GM23338 (cell line): ENCODE data around the gene PPP2R5E. TPM values are rescaled to one million over a fixed set of nuclear protein-coding genes. Genes with fewer than 3 reads are reported as not detected.
"Not testable (repeated sequence)": the region's sequence is repeated elsewhere in the genome, so short reads cannot be mapped to it uniquely, and the experiment has no call there.

Experiments
- ATAC-seq: fragments of 200-7000 bp; cut with Tn5 transposase; 3 replicates; pipeline ENCODE4 v1.9.1; 2020
- DNase-seq: peaks from one replicate; pipeline ENCODE4 v3.0.0-alpha.2; 2015; ENCODE audit warnings: low spot score
- H2AFZ ChIP-seq: fragments of 200-600 bp; sonication (generic); 2 replicates; pipeline ENCODE4 v1.8.0; 2016; ENCODE audit warnings: antibody characterized with exemption, mild to moderate bottlenecking, moderate library complexity
- H3F3A ChIP-seq: fragments of 200-600 bp; sonication (generic); replicated peaks from 2 replicates; pipeline ENCODE4 v1.8.0; 2017; ENCODE audit warnings: antibody characterized with exemption, mixed run types, low read depth
- H3K27ac ChIP-seq: fragments of 200-600 bp; sonication (generic); 2 replicates; pipeline ENCODE4 v1.6.1; 2016; ENCODE audit warnings: low read depth
- H3K27me3 ChIP-seq: fragments of 200-600 bp; sonication (generic); 2 replicates; pipeline ENCODE4 v1.8.0; 2016; ENCODE audit warnings: mild to moderate bottlenecking, mixed run types, moderate library complexity; ENCODE audit not compliant: insufficient read depth
- H3K36me3 ChIP-seq: fragments of 200-600 bp; sonication (generic); 2 replicates; pipeline ENCODE4 v1.8.0; 2016; ENCODE audit warnings: mild to moderate bottlenecking; ENCODE audit not compliant: insufficient read depth
- H3K4me1 ChIP-seq: fragments of 200-600 bp; sonication (generic); 2 replicates; pipeline ENCODE4 v1.8.0; 2016; ENCODE audit warnings: mild to moderate bottlenecking, moderate library complexity; ENCODE audit not compliant: insufficient read depth
- H3K4me2 ChIP-seq: fragments of 200-600 bp; sonication (generic); 2 replicates; pipeline ENCODE4 v1.7.1; 2017; ENCODE audit warnings: mixed run types
- H3K4me3 ChIP-seq: fragments of 200-600 bp; sonication (generic); 2 replicates; pipeline ENCODE4 v1.6.1; 2016; ENCODE audit warnings: mixed run types
- H3K79me2 ChIP-seq: fragments of 200-600 bp; sonication (generic); replicated peaks from 2 replicates; pipeline ENCODE4 v1.8.0; 2017; ENCODE audit warnings: mild to moderate bottlenecking; ENCODE audit not compliant: insufficient read depth
- H3K9me2 ChIP-seq: fragments of 200-600 bp; sonication (generic); 2 replicates; pipeline ENCODE4 v1.8.0; 2017; ENCODE audit not compliant: insufficient read depth
- H4K20me1 ChIP-seq: fragments of 200-600 bp; sonication (generic); replicated peaks from 2 replicates; pipeline ENCODE4 v1.8.0; 2017; ENCODE audit warnings: mild to moderate bottlenecking; ENCODE audit not compliant: insufficient read depth
- H3K27ac Mint-ChIP-seq: 2 replicates; pipeline ENCODE4 v1.8.0; 2020; ENCODE audit warnings: inconsistent platforms, mild to moderate bottlenecking, moderate library complexity, mixed read lengths
- H3K27me3 Mint-ChIP-seq: 3 replicates; pipeline ENCODE4 v1.8.0; 2022; ENCODE audit warnings: low read depth, mild to moderate bottlenecking, moderate library complexity, mixed read lengths, inconsistent platforms; ENCODE audit not compliant: insufficient read depth, poor library complexity
- H3K36me3 Mint-ChIP-seq: 3 replicates; pipeline ENCODE4 v1.8.0; 2021; ENCODE audit warnings: low read depth, mild to moderate bottlenecking, inconsistent platforms, moderate library complexity, mixed read lengths
- H3K4me1 Mint-ChIP-seq: 3 replicates; pipeline ENCODE4 v1.8.0; 2020; ENCODE audit warnings: mild to moderate bottlenecking, inconsistent platforms, mixed read lengths
- H3K4me3 Mint-ChIP-seq: 3 replicates; pipeline ENCODE4 v1.8.0; 2021; ENCODE audit warnings: moderate library complexity, mild to moderate bottlenecking, inconsistent platforms, mixed read lengths
- H3K9me3 Mint-ChIP-seq: 3 replicates; pipeline ENCODE4 v1.8.0; 2020; ENCODE audit warnings: moderate library complexity, mild to moderate bottlenecking, inconsistent platforms, mixed read lengths
- CREB1 ChIP-seq: fragments of 250-450 bp; sonication (Bioruptor Pico); IDR thresholded peaks from 2 replicates; pipeline ENCODE4 v1.5.0; 2020; ENCODE audit warnings: low read depth, mild to moderate bottlenecking, moderate library complexity
- JUNB ChIP-seq: IDR thresholded peaks from one replicate; pipeline ENCODE4 v1.6.1; 2016; ENCODE audit warnings: antibody characterized with exemption; ENCODE audit not compliant: unreplicated experiment
- NANOG ChIP-seq: IDR thresholded peaks from 2 replicates; pipeline ENCODE4 v1.6.1; 2016; ENCODE audit warnings: antibody characterized with exemption, borderline replicate concordance
- POLR2AphosphoS5 ChIP-seq: IDR thresholded peaks from 2 replicates; pipeline ENCODE4 v1.6.1; 2016; ENCODE audit warnings: antibody characterized with exemption, low read depth
- STAT1 ChIP-seq: IDR thresholded peaks from one replicate; pipeline ENCODE4 v1.6.1; 2016; ENCODE audit warnings: antibody characterized with exemption; ENCODE audit not compliant: unreplicated experiment
- ZNF114 ChIP-seq: fragments of 250-450 bp; sonication (Bioruptor Pico); IDR thresholded peaks from 2 replicates; pipeline ENCODE4 v1.5.0; 2020; ENCODE audit warnings: mild to moderate bottlenecking, moderate library complexity
- ZNF331 ChIP-seq: fragments of 250-450 bp; sonication (Bioruptor Pico); IDR thresholded peaks from 2 replicates; pipeline ENCODE4 v1.5.0; 2020; ENCODE audit warnings: low read depth, mild to moderate bottlenecking, moderate library complexity
- polyA plus RNA-seq: library from polyadenylated mRNA; unstranded; fragments of >200 nt; fragmentation: Nextera tagmentation; extraction: Ambion mirVana; gene quantifications from 2 replicates; pipeline ENCODE4 v1.2.1, GENCODE V29; 2016
- total RNA-seq: library from RNA; depleted of rRNA; stranded (reverse); fragments of >200 nt; shearing (Covaris generic); gene quantifications from 2 replicates; pipeline ENCODE4 v1.2.3, GENCODE V29; 2014
- TF ChIP-seq, protein P1 (sequence below), 2 experiments: fragments of 200-600 bp in 1 of 2; sonication (generic) in 1 of 2; conservative IDR thresholded peaks; 2 replicates each; pipeline versions ENCODE4 v1.5.1 to v1.6.1; 2016 to 2017; ENCODE audit warnings: antibody characterized with exemption in 2 of 2, low read depth in 2 of 2, mild to moderate bottlenecking in 2 of 2, moderate library complexity in 1 of 2
- TF ChIP-seq, protein P2 (sequence below): fragments of 250-450 bp; sonication (Bioruptor Pico); IDR thresholded peaks from 2 replicates; pipeline ENCODE4 v1.5.0; 2020; ENCODE audit warnings: mild to moderate bottlenecking, moderate library complexity
- TF ChIP-seq, protein P3 (sequence below): IDR thresholded peaks from 2 replicates; pipeline ENCODE4 v1.6.1; 2016; ENCODE audit warnings: antibody characterized with exemption

PPP2R5E gene
- total and polyA plus RNA-seq, 2 experiments from 2014 or later: 40.9 to 45.5 TPM

GRCh38 chr14:63371613-63372012 is 171.6 kb downstream of the PPP2R5E start:
- not testable (repeated sequence) for H3K27ac ChIP-seq, H3K4me3 Mint-ChIP-seq, H3K27ac Mint-ChIP-seq, DNase-seq, H2AFZ ChIP-seq, H3K27me3 Mint-ChIP-seq, H3K79me2 ChIP-seq, H3K4me1 ChIP-seq, H3K36me3 ChIP-seq, H3K27me3 ChIP-seq, H3K4me1 Mint-ChIP-seq, H3K9me2 ChIP-seq, H3K4me2 ChIP-seq, H3K4me3 ChIP-seq, H3F3A ChIP-seq, H4K20me1 ChIP-seq, ATAC-seq
- TF ChIP-seq, protein P1, sequence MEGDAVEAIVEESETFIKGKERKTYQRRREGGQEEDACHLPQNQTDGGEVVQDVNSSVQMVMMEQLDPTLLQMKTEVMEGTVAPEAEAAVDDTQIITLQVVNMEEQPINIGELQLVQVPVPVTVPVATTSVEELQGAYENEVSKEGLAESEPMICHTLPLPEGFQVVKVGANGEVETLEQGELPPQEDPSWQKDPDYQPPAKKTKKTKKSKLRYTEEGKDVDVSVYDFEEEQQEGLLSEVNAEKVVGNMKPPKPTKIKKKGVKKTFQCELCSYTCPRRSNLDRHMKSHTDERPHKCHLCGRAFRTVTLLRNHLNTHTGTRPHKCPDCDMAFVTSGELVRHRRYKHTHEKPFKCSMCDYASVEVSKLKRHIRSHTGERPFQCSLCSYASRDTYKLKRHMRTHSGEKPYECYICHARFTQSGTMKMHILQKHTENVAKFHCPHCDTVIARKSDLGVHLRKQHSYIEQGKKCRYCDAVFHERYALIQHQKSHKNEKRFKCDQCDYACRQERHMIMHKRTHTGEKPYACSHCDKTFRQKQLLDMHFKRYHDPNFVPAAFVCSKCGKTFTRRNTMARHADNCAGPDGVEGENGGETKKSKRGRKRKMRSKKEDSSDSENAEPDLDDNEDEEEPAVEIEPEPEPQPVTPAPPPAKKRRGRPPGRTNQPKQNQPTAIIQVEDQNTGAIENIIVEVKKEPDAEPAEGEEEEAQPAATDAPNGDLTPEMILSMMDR (conservative IDR thresholded peaks at IDR 0.05; ENCODE audit: low read depth in 2 of 2): peak in 1 of 2 experiments; percentile 16; a peak in 2 of 4 replicates
- Mint-ChIP-seq H3K9me3 (peaks cover 17% of the 10 kb centered on the region; the same call in 2 of the 3 replicates), H3K36me3 (peaks cover 29% of the 10 kb centered on the region; the same call in 2 of the 3 replicates)

GRCh38 chr14:63371033-63371432 is 172.1 kb downstream of the PPP2R5E start:
- no peak overlapping the region for H3K27ac Mint-ChIP-seq
- Histone ChIP-seq H2AFZ (no peak overlapping the region), H3K4me2 (no peak overlapping the region), H3K27me3 (no peaks in the 10 kb centered on the region), H3K79me2 (no peaks in the 10 kb centered on the region), H3K9me2 (no peaks in the 10 kb centered on the region), H3F3A (no peaks in the 10 kb centered on the region), H3K27ac (no peak overlapping the region), H4K20me1 (no peaks in the 10 kb centered on the region), H3K4me1 (no peaks in the 10 kb centered on the region), H3K36me3 (peaks cover 6% of the 10 kb centered on the region; the same call in 1 of the 2 replicates), H3K4me3 (no peak overlapping the region)
- peaks cover 29% of the 10 kb centered on the region; the same call in 2 of the 3 replicates for H3K36me3 Mint-ChIP-seq
- H3K4me1 Mint-ChIP-seq: no peaks in the 10 kb centered on the region
- ATAC-seq (no peak), DNase-seq (no peak)
- H3K27me3 Mint-ChIP-seq: no peaks in the 10 kb centered on the region
- no peak overlapping the region for H3K4me3 Mint-ChIP-seq
- H3K9me3 Mint-ChIP-seq: peaks cover 17% of the 10 kb centered on the region; the same call in 2 of the 3 replicates
- no peak for TF ChIP-seq ZNF331 (CRISPR knock-in tag)
- TF ChIP-seq NANOG: no peak
- TF ChIP-seq ZNF114 (CRISPR knock-in tag): no peak
- TF ChIP-seq, protein P2, sequence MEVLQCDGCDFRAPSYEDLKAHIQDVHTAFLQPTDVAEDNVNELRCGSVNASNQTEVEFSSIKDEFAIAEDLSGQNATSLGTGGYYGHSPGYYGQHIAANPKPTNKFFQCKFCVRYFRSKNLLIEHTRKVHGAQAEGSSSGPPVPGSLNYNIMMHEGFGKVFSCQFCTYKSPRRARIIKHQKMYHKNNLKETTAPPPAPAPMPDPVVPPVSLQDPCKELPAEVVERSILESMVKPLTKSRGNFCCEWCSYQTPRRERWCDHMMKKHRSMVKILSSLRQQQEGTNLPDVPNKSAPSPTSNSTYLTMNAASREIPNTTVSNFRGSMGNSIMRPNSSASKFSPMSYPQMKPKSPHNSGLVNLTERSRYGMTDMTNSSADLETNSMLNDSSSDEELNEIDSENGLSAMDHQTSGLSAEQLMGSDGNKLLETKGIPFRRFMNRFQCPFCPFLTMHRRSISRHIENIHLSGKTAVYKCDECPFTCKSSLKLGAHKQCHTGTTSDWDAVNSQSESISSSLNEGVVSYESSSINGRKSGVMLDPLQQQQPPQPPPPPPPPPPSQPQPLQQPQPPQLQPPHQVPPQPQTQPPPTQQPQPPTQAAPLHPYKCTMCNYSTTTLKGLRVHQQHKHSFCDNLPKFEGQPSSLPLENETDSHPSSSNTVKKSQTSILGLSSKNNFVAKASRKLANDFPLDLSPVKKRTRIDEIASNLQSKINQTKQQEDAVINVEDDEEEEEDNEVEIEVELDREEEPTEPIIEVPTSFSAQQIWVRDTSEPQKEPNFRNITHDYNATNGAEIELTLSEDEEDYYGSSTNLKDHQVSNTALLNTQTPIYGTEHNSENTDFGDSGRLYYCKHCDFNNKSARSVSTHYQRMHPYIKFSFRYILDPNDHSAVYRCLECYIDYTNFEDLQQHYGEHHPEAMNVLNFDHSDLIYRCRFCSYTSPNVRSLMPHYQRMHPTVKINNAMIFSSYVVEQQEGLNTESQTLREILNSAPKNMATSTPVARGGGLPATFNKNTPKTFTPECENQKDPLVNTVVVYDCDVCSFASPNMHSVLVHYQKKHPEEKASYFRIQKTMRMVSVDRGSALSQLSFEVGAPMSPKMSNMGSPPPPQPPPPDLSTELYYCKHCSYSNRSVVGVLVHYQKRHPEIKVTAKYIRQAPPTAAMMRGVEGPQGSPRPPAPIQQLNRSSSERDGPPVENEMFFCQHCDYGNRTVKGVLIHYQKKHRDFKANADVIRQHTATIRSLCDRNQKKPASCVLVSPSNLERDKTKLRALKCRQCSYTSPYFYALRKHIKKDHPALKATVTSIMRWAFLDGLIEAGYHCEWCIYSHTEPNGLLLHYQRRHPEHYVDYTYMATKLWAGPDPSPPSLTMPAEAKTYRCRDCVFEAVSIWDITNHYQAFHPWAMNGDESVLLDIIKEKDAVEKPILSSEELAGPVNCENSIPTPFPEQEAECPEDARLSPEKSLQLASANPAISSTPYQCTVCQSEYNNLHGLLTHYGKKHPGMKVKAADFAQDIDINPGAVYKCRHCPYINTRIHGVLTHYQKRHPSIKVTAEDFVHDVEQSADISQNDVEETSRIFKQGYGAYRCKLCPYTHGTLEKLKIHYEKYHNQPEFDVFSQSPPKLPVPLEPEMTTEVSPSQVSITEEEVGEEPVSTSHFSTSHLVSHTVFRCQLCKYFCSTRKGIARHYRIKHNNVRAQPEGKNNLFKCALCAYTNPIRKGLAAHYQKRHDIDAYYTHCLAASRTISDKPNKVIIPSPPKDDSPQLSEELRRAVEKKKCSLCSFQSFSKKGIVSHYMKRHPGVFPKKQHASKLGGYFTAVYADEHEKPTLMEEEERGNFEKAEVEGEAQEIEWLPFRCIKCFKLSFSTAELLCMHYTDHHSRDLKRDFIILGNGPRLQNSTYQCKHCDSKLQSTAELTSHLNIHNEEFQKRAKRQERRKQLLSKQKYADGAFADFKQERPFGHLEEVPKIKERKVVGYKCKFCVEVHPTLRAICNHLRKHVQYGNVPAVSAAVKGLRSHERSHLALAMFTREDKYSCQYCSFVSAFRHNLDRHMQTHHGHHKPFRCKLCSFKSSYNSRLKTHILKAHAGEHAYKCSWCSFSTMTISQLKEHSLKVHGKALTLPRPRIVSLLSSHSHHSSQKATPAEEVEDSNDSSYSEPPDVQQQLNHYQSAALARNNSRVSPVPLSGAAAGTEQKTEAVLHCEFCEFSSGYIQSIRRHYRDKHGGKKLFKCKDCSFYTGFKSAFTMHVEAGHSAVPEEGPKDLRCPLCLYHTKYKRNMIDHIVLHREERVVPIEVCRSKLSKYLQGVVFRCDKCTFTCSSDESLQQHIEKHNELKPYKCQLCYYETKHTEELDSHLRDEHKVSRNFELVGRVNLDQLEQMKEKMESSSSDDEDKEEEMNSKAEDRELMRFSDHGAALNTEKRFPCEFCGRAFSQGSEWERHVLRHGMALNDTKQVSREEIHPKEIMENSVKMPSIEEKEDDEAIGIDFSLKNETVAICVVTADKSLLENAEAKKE: no peak
- TF ChIP-seq, protein P3, sequence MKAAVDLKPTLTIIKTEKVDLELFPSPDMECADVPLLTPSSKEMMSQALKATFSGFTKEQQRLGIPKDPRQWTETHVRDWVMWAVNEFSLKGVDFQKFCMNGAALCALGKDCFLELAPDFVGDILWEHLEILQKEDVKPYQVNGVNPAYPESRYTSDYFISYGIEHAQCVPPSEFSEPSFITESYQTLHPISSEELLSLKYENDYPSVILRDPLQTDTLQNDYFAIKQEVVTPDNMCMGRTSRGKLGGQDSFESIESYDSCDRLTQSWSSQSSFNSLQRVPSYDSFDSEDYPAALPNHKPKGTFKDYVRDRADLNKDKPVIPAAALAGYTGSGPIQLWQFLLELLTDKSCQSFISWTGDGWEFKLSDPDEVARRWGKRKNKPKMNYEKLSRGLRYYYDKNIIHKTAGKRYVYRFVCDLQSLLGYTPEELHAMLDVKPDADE: no peak
- no peak for TF ChIP-seq CREB1 (CRISPR knock-in tag)
- no peak for TF ChIP-seq POLR2AphosphoS5
- TF ChIP-seq, protein P1 (conservative IDR thresholded peaks at IDR 0.05; ENCODE audit: low read depth in 2 of 2): no peak
- no peak for TF ChIP-seq JUNB
- no peak for TF ChIP-seq STAT1
